ENCODE measurements around the gene TLCD5.
A peak's percentile ranks its signal among the peaks of the same experiment; 100 is the strongest.

GRCh38 chr11:120306519-120307242 lies 18.4 kb upstream of the TLCD5 start:
- TF ChIP-seq EZH2 (IDR thresholded peaks at IDR 0.05; ENCODE audit: low read length, missing control alignments) (no peak), CTCF (conservative IDR thresholded peaks at IDR 0.05 in 1 of 2, IDR thresholded peaks at IDR 0.05 in 1 of 2; ENCODE audit: low read depth in 1 of 2, low read length in 2 of 2) (peak; percentile 61 to 66)
